Thyroid gland (tissue), 4 donors: Measurements from ENCODE around the gene SIN3B.

Experiments
- CTCF ChIP-seq, 6 experiments: fragments of 200-600 bp in 3 of 6; fragments of 450-650 bp in 3 of 6; sonication (generic) in 3 of 6; IDR thresholded peaks; one replicate each; pipeline ENCODE4 v1.5.1; 2016 to 2019; ENCODE audit warnings: antibody characterized with exemption in 6 of 6, mild to moderate bottlenecking in 2 of 6, inconsistent platforms in 1 of 6, moderate library complexity in 1 of 6
- POLR2A ChIP-seq, 2 donors: fragments of 450-650 bp; IDR thresholded peaks; one replicate each; pipeline ENCODE4 v1.6.1; 2017; ENCODE audit warnings: antibody characterized with exemption in 2 of 2, mild to moderate bottlenecking in 2 of 2, moderate library complexity in 1 of 2

DNA sequence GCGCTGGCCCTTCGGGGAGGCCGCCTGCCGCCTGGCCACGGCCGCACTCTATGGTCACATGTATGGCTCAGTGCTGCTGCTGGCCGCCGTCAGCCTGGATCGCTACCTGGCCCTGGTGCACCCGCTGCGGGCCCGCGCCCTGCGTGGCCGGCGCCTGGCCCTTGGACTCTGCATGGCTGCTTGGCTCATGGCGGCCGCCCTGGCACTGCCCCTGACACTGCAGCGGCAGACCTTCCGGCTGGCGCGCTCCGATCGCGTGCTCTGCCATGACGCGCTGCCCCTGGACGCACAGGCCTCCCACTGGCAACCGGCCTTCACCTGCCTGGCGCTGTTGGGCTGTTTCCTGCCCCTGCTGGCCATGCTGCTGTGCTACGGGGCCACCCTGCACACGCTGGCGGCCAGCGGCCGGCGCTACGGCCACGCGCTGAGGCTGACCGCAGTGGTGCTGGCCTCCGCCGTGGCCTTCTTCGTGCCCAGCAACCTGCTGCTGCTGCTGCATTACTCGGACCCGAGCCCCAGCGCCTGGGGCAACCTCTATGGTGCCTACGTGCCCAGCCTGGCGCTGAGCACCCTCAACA is 60.8 kb downstream of the SIN3B start:
- no peak for TF ChIP-seq CTCF (IDR thresholded peaks at IDR 0.05)
- TF ChIP-seq POLR2A (IDR thresholded peaks at IDR 0.05): no peak
